HG03097 (cell line): ENCODE data around the gene GEN1.
A peak's percentile ranks its signal among the peaks of the same experiment; 100 is the strongest.
"Not testable (repeated sequence)": the region's sequence is repeated elsewhere in the genome, so short reads cannot be mapped to it uniquely, and the experiment has no call there.

Experiments
- ATAC-seq: cut with Tn5 transposase; IDR thresholded peaks from one replicate; pipeline ENCODE4 v1.9.1; 2021; ENCODE audit not compliant: unreplicated experiment, low FRiP score

GEN1 gene

GRCh38 chr2:17821535-17822444, 67.9 kb downstream of the GEN1 start:
- no peak for ATAC-seq

- ATAC-seq: no peak
Measured at GRCh38 chr2:17822445-17823117, 68.6 kb downstream of the GEN1 start.

GRCh38 chr2:17823646-17824045, 69.7 kb downstream of the GEN1 start:
- ATAC-seq: not testable (repeated sequence)

- ATAC-seq: no peak
Measured at GRCh38 chr2:17827316-17827715, 73.4 kb downstream of the GEN1 start.

GRCh38 chr2:17827785-17828184, 73.8 kb downstream of the GEN1 start:
- ATAC-seq: no peak

- peak; percentile 74 for ATAC-seq
Measured at GRCh38 chr2:17830053-17831034, 76.4 kb downstream of the GEN1 start.

GRCh38 chr2:17835516-17835915, 81.6 kb downstream of the GEN1 start:
- no peak for ATAC-seq
